Breast epithelium (tissue), 3 donors: ENCODE measurements around the gene LRRD1.

Experiments
- CTCF ChIP-seq, 3 donors: fragments of 450-650 bp; IDR thresholded peaks; one replicate each; pipeline ENCODE4 v1.5.1; 2016 to 2017; ENCODE audit warnings: antibody characterized with exemption in 3 of 3, mild to moderate bottlenecking in 3 of 3, moderate library complexity in 3 of 3
- POLR2A ChIP-seq: fragments of 450-650 bp; IDR thresholded peaks from one replicate; pipeline ENCODE4 v1.6.1; 2016; ENCODE audit warnings: antibody characterized with exemption, mild to moderate bottlenecking, moderate library complexity
- POLR2AphosphoS5 ChIP-seq, 3 donors: sonication (generic); formaldehyde crosslinking; IDR thresholded peaks; one replicate each; pipeline ENCODE4 v1.6.1; 2017; ENCODE audit warnings: antibody characterized with exemption in 3 of 3

GRCh38 chr7:92133737-92134270 lies 45.1 kb downstream of the LRRD1 start:
- TF ChIP-seq CTCF (IDR thresholded peaks at IDR 0.05): peak; percentile 77 to 85 (median 79)
- no peak for TF ChIP-seq POLR2A
- no peak for TF ChIP-seq POLR2AphosphoS5 (IDR thresholded peaks at IDR 0.05)
